ENCODE data around the gene PLEKHH2. TPM values are rescaled to one million over a fixed set of nuclear protein-coding genes. Genes with fewer than 3 reads are reported as not detected.

The PLEKHH2 gene
- total and polyA plus RNA-seq, 2 of the 13 experiments (the other 11 are each of a cell fraction or from before 2014, with no cell fraction given) = 1.1 to 3.0 TPM

DNA sequence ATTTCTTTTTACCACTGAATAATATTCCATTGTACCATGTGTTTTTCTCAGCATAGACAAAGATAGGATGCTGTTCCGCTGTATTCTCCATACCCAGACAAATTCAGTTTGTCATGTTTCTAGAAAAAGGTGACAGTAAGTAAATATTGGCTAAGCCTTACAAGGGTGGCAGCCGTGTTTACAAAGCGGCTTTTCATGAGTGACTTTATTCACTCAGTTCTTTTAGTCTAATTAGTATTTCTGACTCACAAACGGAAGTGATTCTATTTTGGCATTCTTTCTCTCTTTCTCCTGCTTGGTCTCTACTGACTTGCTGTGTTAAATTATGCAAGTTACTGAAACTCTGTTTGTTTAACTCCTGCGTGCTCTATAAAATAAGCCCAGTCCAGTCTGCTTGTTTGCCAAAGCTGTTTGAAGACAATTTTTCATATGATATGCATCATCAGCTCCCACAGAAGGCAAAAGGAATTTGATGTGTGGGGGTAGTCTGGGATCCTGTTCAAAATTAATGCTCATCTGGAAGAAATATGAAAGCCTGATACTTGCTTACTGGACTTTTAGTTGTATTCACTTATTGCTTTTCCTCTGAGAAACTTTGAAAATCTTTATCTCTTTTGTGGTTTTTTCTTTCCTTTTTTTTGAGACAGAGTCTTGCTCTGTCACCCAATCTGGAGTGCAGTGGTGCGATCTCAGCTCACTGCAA lies 2.3 kb upstream of the PLEKHH2 start (continued):
- TF ChIP-seq, protein P1, sequence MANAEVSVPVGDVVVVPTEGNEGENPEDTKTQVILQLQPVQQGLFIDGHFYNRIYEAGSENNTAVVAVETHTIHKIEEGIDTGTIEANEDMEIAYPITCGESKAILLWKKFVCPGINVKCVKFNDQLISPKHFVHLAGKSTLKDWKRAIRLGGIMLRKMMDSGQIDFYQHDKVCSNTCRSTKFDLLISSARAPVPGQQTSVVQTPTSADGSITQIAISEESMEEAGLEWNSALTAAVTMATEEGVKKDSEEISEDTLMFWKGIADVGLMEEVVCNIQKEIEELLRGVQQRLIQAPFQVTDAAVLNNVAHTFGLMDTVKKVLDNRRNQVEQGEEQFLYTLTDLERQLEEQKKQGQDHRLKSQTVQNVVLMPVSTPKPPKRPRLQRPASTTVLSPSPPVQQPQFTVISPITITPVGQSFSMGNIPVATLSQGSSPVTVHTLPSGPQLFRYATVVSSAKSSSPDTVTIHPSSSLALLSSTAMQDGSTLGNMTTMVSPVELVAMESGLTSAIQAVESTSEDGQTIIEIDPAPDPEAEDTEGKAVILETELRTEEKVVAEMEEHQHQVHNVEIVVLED (CRISPR knock-in tag; IDR thresholded peaks at IDR 0.05; ENCODE audit: borderline replicate concordance) = no peak
- no peak for TF ChIP-seq ZNF629 (CRISPR knock-in tag; conservative IDR thresholded peaks at IDR 0.05)
- no peak for TF ChIP-seq NBN (conservative IDR thresholded peaks at IDR 0.05)
- no peak for TF ChIP-seq ZNF501 (CRISPR knock-in tag; IDR thresholded peaks at IDR 0.05)
- TF ChIP-seq NR2C2 (CRISPR knock-in tag; IDR thresholded peaks at IDR 0.05; ENCODE audit: borderline replicate concordance) = peak; percentile 51; the same call in 1 of the 2 replicates
- TF ChIP-seq DNMT1 (CRISPR knock-in tag; IDR thresholded peaks at IDR 0.05) = no peak
- no peak for TF ChIP-seq RNF219 (CRISPR knock-in tag; IDR thresholded peaks at IDR 0.05)
- no peak for TF ChIP-seq ZNF20 (CRISPR knock-in tag; IDR thresholded peaks at IDR 0.05)
- TF ChIP-seq IRF1 (CRISPR knock-in tag; IDR thresholded peaks at IDR 0.05; ENCODE audit: low read depth) = no peak
- TF ChIP-seq MEIS1 (CRISPR knock-in tag; IDR thresholded peaks at IDR 0.05; ENCODE audit: borderline replicate concordance) = peak; percentile 53; the same call in 1 of the 2 replicates
- TF ChIP-seq ZNF652 (CRISPR knock-in tag; IDR thresholded peaks at IDR 0.05; ENCODE audit: borderline replicate concordance, low read depth) = peak; percentile 97
- no peak for TF ChIP-seq CBX2 (IDR thresholded peaks at IDR 0.05; ENCODE audit: low read depth, low read length)
- TF ChIP-seq CBX2 (CRISPR knock-in tag; IDR thresholded peaks at IDR 0.05; ENCODE audit: low read depth) = no peak; the same call in 1 of the 2 replicates
- no peak for TF ChIP-seq ZNF124 (CRISPR knock-in tag; IDR thresholded peaks at IDR 0.05)
- peak; percentile 93 for TF ChIP-seq ZNF503 (CRISPR knock-in tag; IDR thresholded peaks at IDR 0.05)
- TF ChIP-seq ARNT2 (CRISPR knock-in tag; IDR thresholded peaks at IDR 0.05; ENCODE audit: low read depth) = peak; percentile 22; the same call in 1 of the 2 replicates
- no peak for TF ChIP-seq ZNF570 (CRISPR knock-in tag; IDR thresholded peaks at IDR 0.05; ENCODE audit: borderline replicate concordance)
- peak; percentile 84 for TF ChIP-seq FOSL1 (CRISPR knock-in tag; IDR thresholded peaks at IDR 0.05; ENCODE audit: borderline replicate concordance)
- TF ChIP-seq PPARG (CRISPR knock-in tag; conservative IDR thresholded peaks at IDR 0.05) = peak; percentile 75
- TF ChIP-seq PHF20 (CRISPR knock-in tag; IDR thresholded peaks at IDR 0.05) = no peak
- TF ChIP-seq, protein P2, sequence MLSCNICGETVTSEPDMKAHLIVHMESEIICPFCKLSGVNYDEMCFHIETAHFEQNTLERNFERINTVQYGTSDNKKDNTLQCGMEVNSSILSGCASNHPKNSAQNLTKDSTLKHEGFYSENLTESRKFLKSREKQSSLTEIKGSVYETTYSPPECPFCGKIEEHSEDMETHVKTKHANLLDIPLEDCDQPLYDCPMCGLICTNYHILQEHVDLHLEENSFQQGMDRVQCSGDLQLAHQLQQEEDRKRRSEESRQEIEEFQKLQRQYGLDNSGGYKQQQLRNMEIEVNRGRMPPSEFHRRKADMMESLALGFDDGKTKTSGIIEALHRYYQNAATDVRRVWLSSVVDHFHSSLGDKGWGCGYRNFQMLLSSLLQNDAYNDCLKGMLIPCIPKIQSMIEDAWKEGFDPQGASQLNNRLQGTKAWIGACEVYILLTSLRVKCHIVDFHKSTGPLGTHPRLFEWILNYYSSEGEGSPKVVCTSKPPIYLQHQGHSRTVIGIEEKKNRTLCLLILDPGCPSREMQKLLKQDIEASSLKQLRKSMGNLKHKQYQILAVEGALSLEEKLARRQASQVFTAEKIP (CRISPR knock-in tag; IDR thresholded peaks at IDR 0.05; ENCODE audit: borderline replicate concordance) = no peak
- peak; percentile 88; the same call in 1 of the 2 replicates for TF ChIP-seq MEIS2 (CRISPR knock-in tag; IDR thresholded peaks at IDR 0.05)
